Neutrophil (primary cell): ENCODE measurements around the gene SHB.

Source experiments
- H3K27ac ChIP-seq: fragments of 200-600 bp; sonication (generic); 2 replicates; pipeline ENCODE4 v1.5.1; 2016; ENCODE audit warnings: mild to moderate bottlenecking, moderate library complexity
- H3K27me3 ChIP-seq: fragments of 200-600 bp; sonication (generic); 2 replicates; pipeline ENCODE4 v1.6.0; 2016; ENCODE audit warnings: mild to moderate bottlenecking
- H3K36me3 ChIP-seq: fragments of 200-600 bp; sonication (generic); 2 replicates; pipeline ENCODE4 v1.5.1; 2017
- H3K4me1 ChIP-seq, 2 experiments: fragments of 200-600 bp in 1 of 2; sonication (generic) in 1 of 2; 1 replicate in 1 of 2; 2 replicates in 1 of 2; pipeline versions ENCODE4 v1.5.1 to v1.6.1; 2013 to 2016; ENCODE audit warnings: low read depth in 1 of 2, low read length in 1 of 2, mild to moderate bottlenecking in 1 of 2, moderate library complexity in 1 of 2; ENCODE audit not compliant: control insufficient read depth in 1 of 2, insufficient read depth in 1 of 2
- H3K4me3 ChIP-seq, 2 experiments: fragments of 200-600 bp in 1 of 2; sonication (generic) in 1 of 2; 1 replicate in 1 of 2; 2 replicates in 1 of 2; pipeline ENCODE4 v1.5.1; 2013 to 2016; ENCODE audit warnings: low read depth in 1 of 2, low read length in 1 of 2, mild to moderate bottlenecking in 1 of 2, moderate library complexity in 1 of 2
- H3K9me3 ChIP-seq: fragments of 200-600 bp; sonication (generic); 2 replicates; pipeline ENCODE4 v1.5.1; 2016
- TF ChIP-seq, protein P1 (sequence below): fragments of 200-600 bp; sonication (generic); IDR thresholded peaks from 2 replicates; pipeline ENCODE4 v1.5.1; 2016; ENCODE audit warnings: antibody characterized with exemption

Gene SHB

DNA sequence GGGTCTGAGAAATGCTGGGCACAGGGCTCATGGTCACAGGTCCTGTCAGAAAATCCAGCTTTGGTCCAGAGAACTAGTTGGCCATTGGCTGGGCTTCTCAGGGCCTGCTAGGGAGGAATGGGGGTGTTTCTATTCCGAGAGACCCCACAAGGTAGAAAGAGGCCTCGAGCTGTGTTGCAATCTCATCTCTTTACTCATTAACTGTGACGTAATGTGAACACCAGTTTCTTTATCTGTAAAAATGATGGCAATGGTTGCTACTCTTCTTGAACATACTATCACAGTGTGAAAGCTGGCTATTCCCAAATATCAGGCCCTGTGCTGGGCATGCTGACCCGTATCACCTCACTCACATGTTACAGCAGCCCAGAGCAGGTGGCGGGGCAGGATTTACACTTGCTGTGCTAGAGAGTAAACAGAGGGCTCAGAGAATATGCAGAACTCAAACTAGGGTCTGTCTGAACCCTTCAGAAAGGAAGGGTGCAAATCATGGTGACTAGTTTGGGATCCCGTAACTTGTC, 129.4 kb downstream of the SHB start:
- Histone ChIP-seq H3K36me3 (no peaks in the 10 kb centered on the region), H3K9me3 (no peaks in the 10 kb centered on the region), H3K4me1 (no peaks in the 10 kb centered on the region), H3K4me3 (no peak overlapping the region), H3K27me3 (no peaks in the 10 kb centered on the region), H3K27ac (no peak overlapping the region)
- TF ChIP-seq, protein P1, sequence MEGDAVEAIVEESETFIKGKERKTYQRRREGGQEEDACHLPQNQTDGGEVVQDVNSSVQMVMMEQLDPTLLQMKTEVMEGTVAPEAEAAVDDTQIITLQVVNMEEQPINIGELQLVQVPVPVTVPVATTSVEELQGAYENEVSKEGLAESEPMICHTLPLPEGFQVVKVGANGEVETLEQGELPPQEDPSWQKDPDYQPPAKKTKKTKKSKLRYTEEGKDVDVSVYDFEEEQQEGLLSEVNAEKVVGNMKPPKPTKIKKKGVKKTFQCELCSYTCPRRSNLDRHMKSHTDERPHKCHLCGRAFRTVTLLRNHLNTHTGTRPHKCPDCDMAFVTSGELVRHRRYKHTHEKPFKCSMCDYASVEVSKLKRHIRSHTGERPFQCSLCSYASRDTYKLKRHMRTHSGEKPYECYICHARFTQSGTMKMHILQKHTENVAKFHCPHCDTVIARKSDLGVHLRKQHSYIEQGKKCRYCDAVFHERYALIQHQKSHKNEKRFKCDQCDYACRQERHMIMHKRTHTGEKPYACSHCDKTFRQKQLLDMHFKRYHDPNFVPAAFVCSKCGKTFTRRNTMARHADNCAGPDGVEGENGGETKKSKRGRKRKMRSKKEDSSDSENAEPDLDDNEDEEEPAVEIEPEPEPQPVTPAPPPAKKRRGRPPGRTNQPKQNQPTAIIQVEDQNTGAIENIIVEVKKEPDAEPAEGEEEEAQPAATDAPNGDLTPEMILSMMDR, result no peak

GRCh38 chr9:37938121-37938891, 130.7 kb downstream of the SHB start:
- TF ChIP-seq, protein P1, result no peak
- H3K4me3 ChIP-seq, result no peak overlapping the region
- no peak overlapping the region for H3K27ac ChIP-seq

GRCh38 chr9:37937366-37937765, 131.7 kb downstream of the SHB start:
- H3K27ac ChIP-seq, result no peak overlapping the region
- TF ChIP-seq, protein P1, result no peak
- no peaks in the 10 kb centered on the region for H3K4me1 ChIP-seq
- H3K4me3 ChIP-seq, result no peak overlapping the region
- H3K36me3 ChIP-seq, result no peaks in the 10 kb centered on the region
- no peaks in the 10 kb centered on the region for H3K9me3 ChIP-seq
- no peaks in the 10 kb centered on the region for H3K27me3 ChIP-seq

More at GRCh38 chr9:37938121-37938891, 130.7 kb downstream of the SHB start:
- Histone ChIP-seq H3K27me3 (no peaks in the 10 kb centered on the region), H3K4me1 (no peaks in the 10 kb centered on the region), H3K36me3 (no peaks in the 10 kb centered on the region), H3K9me3 (no peaks in the 10 kb centered on the region)

GRCh38 chr9:37936965-37937364, 132.1 kb downstream of the SHB start:
- no peaks in the 10 kb centered on the region for H3K4me1 ChIP-seq
- H3K4me3 ChIP-seq, result no peak overlapping the region
- no peaks in the 10 kb centered on the region for H3K36me3 ChIP-seq
- TF ChIP-seq, protein P1, result no peak
- H3K27ac ChIP-seq, result no peak overlapping the region
- H3K9me3 ChIP-seq, result no peaks in the 10 kb centered on the region
- H3K27me3 ChIP-seq, result no peaks in the 10 kb centered on the region

GRCh38 chr9:37936376-37936775, 132.7 kb downstream of the SHB start:
- TF ChIP-seq, protein P1, result no peak
- Histone ChIP-seq H3K27me3 (no peaks in the 10 kb centered on the region), H3K36me3 (no peaks in the 10 kb centered on the region), H3K9me3 (no peaks in the 10 kb centered on the region), H3K4me1 (no peaks in the 10 kb centered on the region), H3K27ac (no peak overlapping the region), H3K4me3 (no peak overlapping the region)
